GM18517 (cell line): ENCODE data around the gene ADRA1B.
"Not testable (repeated sequence)": the region's sequence is repeated elsewhere in the genome, so short reads cannot be mapped to it uniquely, and the experiment has no call there.

Experiments used
- ATAC-seq: cut with Tn5 transposase; IDR thresholded peaks from one replicate; pipeline ENCODE4 v1.9.1; 2021; ENCODE audit warnings: mild to moderate bottlenecking, moderate library complexity; ENCODE audit not compliant: unreplicated experiment

Gene ADRA1B

GRCh38 chr5:159965031-159965837, 49.0 kb downstream of the ADRA1B start:
- ATAC-seq: no peak

GRCh38 chr5:159965838-159966128, 49.5 kb downstream of the ADRA1B start:
- ATAC-seq: not testable (repeated sequence)

- ATAC-seq: no peak
Measured at GRCh38 chr5:159969966-159970365, 53.7 kb downstream of the ADRA1B start.

- ATAC-seq: no peak
Measured at GRCh38 chr5:159971038-159971437, 54.8 kb downstream of the ADRA1B start.

- ATAC-seq: no peak
Measured at GRCh38 chr5:159971514-159971913, 55.2 kb downstream of the ADRA1B start.

- no peak for ATAC-seq
Measured at GRCh38 chr5:159971931-159972461, 55.7 kb downstream of the ADRA1B start.

GRCh38 chr5:159972538-159973362, 56.5 kb downstream of the ADRA1B start:
- ATAC-seq: no peak

GRCh38 chr5:159975462-159976019, 59.3 kb downstream of the ADRA1B start:
- no peak for ATAC-seq

GRCh38 chr5:159976921-159977320, 60.6 kb downstream of the ADRA1B start:
- no peak for ATAC-seq

- ATAC-seq: no peak
Measured at GRCh38 chr5:159978358-159978757, 62.1 kb downstream of the ADRA1B start.

GRCh38 chr5:159982421-159983173, 66.3 kb downstream of the ADRA1B start:
- no peak for ATAC-seq

GRCh38 chr5:159987031-159987674, 70.9 kb downstream of the ADRA1B start:
- ATAC-seq: peak; percentile 92

- ATAC-seq: no peak
Measured at GRCh38 chr5:159990506-159990905, 74.2 kb downstream of the ADRA1B start.

GRCh38 chr5:159992566-159992965, 76.3 kb downstream of the ADRA1B start:
- no peak for ATAC-seq

- ATAC-seq: no peak
Measured at GRCh38 chr5:159993194-159993593, 76.9 kb downstream of the ADRA1B start.

- no peak for ATAC-seq
Measured at GRCh38 chr5:159995907-159996306, 79.6 kb downstream of the ADRA1B start.

- no peak for ATAC-seq
Measured at GRCh38 chr5:160001457-160001856, 85.2 kb downstream of the ADRA1B start.

GRCh38 chr5:160007514-160007913, 91.2 kb downstream of the ADRA1B start:
- ATAC-seq: no peak

GRCh38 chr5:160008529-160008876, 92.2 kb downstream of the ADRA1B start:
- ATAC-seq: peak; percentile 23

- ATAC-seq: peak; percentile 99
Measured at GRCh38 chr5:160008877-160009590, 92.8 kb downstream of the ADRA1B start, which contains the start of gene TTC1. Gene TTC1, plus strand, starts transcription at chr5:160009139. Its CDS starts 1,390 bp downstream, at chr5:160010529.
